B cell (primary cell): ENCODE data around the gene AUTS2. TPM values are rescaled to one million over a fixed set of nuclear protein-coding genes. Genes with fewer than 3 reads are reported as not detected.
A peak's percentile ranks its signal among the peaks of the same experiment; 100 is the strongest.

ENCODE experiments used
- ATAC-seq: fragments of 200-7000 bp; cut with Tn5 transposase; one replicate; pipeline ENCODE4 v1.10.0; 2021; ENCODE audit warnings: low read depth, mild to moderate bottlenecking, moderate number of reproducible peaks, moderate library complexity
- CTCF ChIA-PET: fragments of 350-600 bp; sonication (Branson Sonifier 250); formaldehyde crosslinking; loops from one replicate; lab custom pipeline; 2021; ENCODE audit warnings: antibody characterized with exemption, inconsistent platforms; lab: Charles Lee
- POLR2A ChIA-PET: fragments of 350-600 bp; sonication (Branson Sonifier 250); formaldehyde crosslinking; loops from one replicate; lab custom pipeline; 2021; ENCODE audit warnings: antibody characterized with exemption; lab: Charles Lee
- DNase-seq: peaks from one replicate; pipeline ENCODE4 v3.0.0; 2013
- H2AFZ ChIP-seq: 2 replicates; pipeline ENCODE4 v1.6.1; 2012; ENCODE audit warnings: mild to moderate bottlenecking, low read depth, low read length; ENCODE audit not compliant: insufficient read depth, poor library complexity, severe bottlenecking
- H3K27ac ChIP-seq, 2 donors: 1 replicate in 1 of 2; 2 replicates in 1 of 2; pipeline ENCODE4 v1.5.1; 2012 to 2013; ENCODE audit warnings: low read length in 2 of 2, mild to moderate bottlenecking in 2 of 2, moderate library complexity in 1 of 2
- H3K27me3 ChIP-seq, 4 experiments: fragments of 200-600 bp in 1 of 4; sonication (generic) in 1 of 4; replicated peaks in 1 of 4; 1 replicate in 2 of 4; 2 replicates in 2 of 4; pipeline versions ENCODE4 v1.6.1 to v1.7.0; 2013 to 2016; ENCODE audit warnings: low read length in 3 of 4, mild to moderate bottlenecking in 2 of 4, mixed read lengths in 1 of 4, moderate library complexity in 1 of 4; ENCODE audit not compliant: insufficient read depth in 4 of 4, control insufficient read depth in 3 of 4; ENCODE audit errors: control extremely low read depth in 1 of 4
- H3K36me3 ChIP-seq, 2 experiments: replicated peaks in 1 of 2; 1 replicate in 1 of 2; 2 replicates in 1 of 2; pipeline versions ENCODE4 v1.6.1 to v1.7.1; 2013; ENCODE audit warnings: low read length in 1 of 2; ENCODE audit not compliant: insufficient read depth in 2 of 2, control insufficient read depth in 1 of 2; ENCODE audit errors: control extremely low read depth in 1 of 2, extremely low read depth in 1 of 2
- H3K4me1 ChIP-seq, 2 donors: fragments of 200-600 bp in 1 of 2; sonication (generic) in 1 of 2; 1 replicate in 1 of 2; 2 replicates in 1 of 2; pipeline versions ENCODE4 v1.5.1 to v1.6.1; 2013 to 2017; ENCODE audit warnings: low read length in 2 of 2; ENCODE audit not compliant: control insufficient read depth in 2 of 2, insufficient read depth in 2 of 2
- H3K4me2 ChIP-seq: replicated peaks from 2 replicates; pipeline ENCODE3; 2012; ENCODE audit warnings: mild to moderate bottlenecking, low read depth, low read length; ENCODE audit not compliant: poor library complexity, severe bottlenecking
- H3K4me3 ChIP-seq, 5 experiments: fragments of 200-600 bp in 1 of 5; sonication (generic) in 1 of 5; 1 replicate in 3 of 5; 2 replicates in 2 of 5; pipeline versions ENCODE4 v1.5.1 to v1.7.0; 2011 to 2016; ENCODE audit warnings: low read length in 4 of 5, mild to moderate bottlenecking in 4 of 5, low read depth in 2 of 5, control low read depth in 1 of 5, moderate library complexity in 1 of 5; ENCODE audit not compliant: insufficient read depth in 1 of 5; ENCODE audit errors: control extremely low read depth in 1 of 5, extremely low read depth in 1 of 5
- H3K79me2 ChIP-seq: fragments of 200-600 bp; sonication (generic); one replicate; pipeline ENCODE4 v1.6.0; 2016; ENCODE audit warnings: low read length; ENCODE audit not compliant: control insufficient read depth, insufficient read depth
- H3K9ac ChIP-seq: fragments of 200-600 bp; sonication (generic); 2 replicates; pipeline ENCODE4 v1.6.1; 2017; ENCODE audit warnings: mild to moderate bottlenecking, low read length, moderate library complexity
- H3K9me3 ChIP-seq, 3 donors: one replicate each; pipeline versions ENCODE4 v1.6.1 to v1.7.1; 2013; ENCODE audit warnings: low read length in 2 of 3; ENCODE audit not compliant: control insufficient read depth in 2 of 3, insufficient read depth in 1 of 3; ENCODE audit errors: control extremely low read depth in 1 of 3
- H4K20me1 ChIP-seq: 2 replicates; pipeline ENCODE4 v1.6.0; 2012; ENCODE audit warnings: mild to moderate bottlenecking, low read length; ENCODE audit not compliant: insufficient read depth, control insufficient read depth, poor library complexity, severe bottlenecking
- H3K27ac Mint-ChIP-seq: one replicate; pipeline ENCODE4 v1.8.0; 2021; ENCODE audit warnings: mixed read lengths
- H3K27me3 Mint-ChIP-seq: one replicate; pipeline ENCODE4 v1.8.0; 2021; ENCODE audit warnings: mixed read lengths
- H3K4me1 Mint-ChIP-seq: one replicate; pipeline ENCODE4 v1.8.0; 2021; ENCODE audit warnings: mixed read lengths
- H3K4me3 Mint-ChIP-seq: one replicate; pipeline ENCODE4 v1.8.0; 2021; ENCODE audit warnings: mixed read lengths
- H3K9me3 Mint-ChIP-seq: one replicate; pipeline ENCODE4 v1.8.0; 2022; ENCODE audit warnings: mixed read lengths; ENCODE audit not compliant: insufficient read depth
- CTCF ChIP-seq: fragments of 200-600 bp; IDR thresholded peaks from one replicate; pipeline ENCODE4 v1.8.0; 2022; ENCODE audit warnings: antibody characterized with exemption, mild to moderate bottlenecking
- EZH2 ChIP-seq: IDR thresholded peaks from 2 replicates; pipeline ENCODE4 v1.6.1; 2012; ENCODE audit warnings: borderline replicate concordance, low read depth, mild to moderate bottlenecking, moderate library complexity, low read length; ENCODE audit not compliant: insufficient read depth, poor library complexity, severe bottlenecking
- WGBS: methylation state at CpG from one replicate; pipeline ENCODE4 v1.1.5; 2013; ENCODE audit warnings: missing lambda C conversion rate; ENCODE audit not compliant: insufficient coverage; 5-methylcytosine and 5-hydroxymethylcytosine counted together
- intact Hi-C: fragments of 100-400 bp; cut with micrococcal nuclease; formaldehyde crosslinking; loops from one replicate; pipeline ENCODE4 v1.10.0; 2022
- polyA plus RNA-seq: library from polyadenylated mRNA; depleted of rRNA; stranded (reverse); fragments of >200 nt; gene quantifications from 2 replicates; pipeline ENCODE4 v1.2.3, GENCODE V29; 2012
- total RNA-seq, 2 donors: library from RNA; stranded (reverse); fragments of 120-200 nt in 1 of 2; gene quantifications; 1 replicate in 1 of 2; 2 replicates in 1 of 2; pipeline versions ENCODE4 v1.2.3 to v1.2.4, GENCODE V29; 2013 to 2022

Gene AUTS2
- total and polyA plus RNA-seq, 2 donors (not counting 1 experiment from before 2014, with no cell fraction given) = 22.3 to 35.0 TPM

- Histone ChIP-seq H2AFZ (no peak overlapping the region), H3K79me2 (peaks cover 31% of the 10 kb centered on the region), H3K4me1 (peaks cover 8 to 14% of the 10 kb centered on the region in 2 donors), H3K27me3 (no peaks in the 10 kb centered on the region), H3K4me2 (no peak overlapping the region), H3K4me3 (no peak overlapping the region), H3K36me3 (no peaks in the 10 kb centered on the region), H3K27ac (no peak overlapping the region), H3K9me3 (no peaks in the 10 kb centered on the region), H3K9ac (no peak overlapping the region), H4K20me1 (peaks cover 1% of the 10 kb centered on the region)
- peaks cover 36% of the 10 kb centered on the region for H3K4me1 Mint-ChIP-seq
- no peaks in the 10 kb centered on the region for H3K9me3 Mint-ChIP-seq
- no CpG with 5 or more reads among the region's 3 CpGs for WGBS
- peak; percentile 26 for DNase-seq
- no peaks in the 10 kb centered on the region for H3K27me3 Mint-ChIP-seq
- ChIA-PET CTCF (interaction anchor here (0.7 kb wide), 1 partner anchor 493 kb away, joined by 3 read pairs; no protein-coding TSS in a partner anchor), POLR2A (interaction anchor here (0.7 kb wide), 1 partner anchor 9 kb away, joined by 6 read pairs; no protein-coding TSS in a partner anchor)
- peak; percentile 49 for TF ChIP-seq CTCF
- no peak for TF ChIP-seq EZH2
- peak; percentile 24 for ATAC-seq
- no peak overlapping the region for H3K4me3 Mint-ChIP-seq
- intact Hi-C loops = loop anchor here (5.0 kb wide), 2 partner anchors 67 to 297 kb away; partner anchors contain the start of gene AUTS2
- H3K27ac Mint-ChIP-seq = no peak overlapping the region
Observed at GRCh38 chr7:69893906-69894305, 295.6 kb downstream of the AUTS2 start.

GRCh38 chr7:69895446-69895845 is 297.2 kb downstream of the AUTS2 start:
- H3K9me3 ChIP-seq = no peaks in the 10 kb centered on the region
- H3K4me3 ChIP-seq = no peak overlapping the region
- ChIA-PET POLR2A (no interaction called here), CTCF (interaction anchor here (0.7 to 1.0 kb wide), 2 partner anchors 803 to 1906 kb away, joined by 3 read pairs; no protein-coding TSS in a partner anchor)
- ATAC-seq (no peak), DNase-seq (no peak)
- no peak for TF ChIP-seq CTCF
- TF ChIP-seq EZH2 = no peak
- no peak overlapping the region for H3K27ac Mint-ChIP-seq
- H3K27ac ChIP-seq = no peak overlapping the region
- H4K20me1 ChIP-seq = no peaks in the 10 kb centered on the region
- H3K4me3 Mint-ChIP-seq = no peak overlapping the region
- no peak overlapping the region for H2AFZ ChIP-seq
- H3K9me3 Mint-ChIP-seq = no peaks in the 10 kb centered on the region
- H3K9ac ChIP-seq = no peak overlapping the region
- H3K79me2 ChIP-seq = peaks cover 31% of the 10 kb centered on the region
- no peaks in the 10 kb centered on the region for H3K27me3 ChIP-seq
- no CpG with 5 or more reads among the region's 2 CpGs for WGBS
- H3K4me1 ChIP-seq = peaks cover 0 to 4% of the 10 kb centered on the region in 2 donors
- H3K4me2 ChIP-seq = no peak overlapping the region
- no peaks in the 10 kb centered on the region for H3K27me3 Mint-ChIP-seq
- H3K36me3 ChIP-seq = peaks cover 0 to 8% of the 10 kb centered on the region in 2 experiments
- intact Hi-C loops = no loop called here
- peaks cover 23% of the 10 kb centered on the region for H3K4me1 Mint-ChIP-seq
